HS-27A (cell line): ENCODE data around the gene CCNT1.
A peak's percentile ranks its signal among the peaks of the same experiment; 100 is the strongest.
"Not testable (repeated sequence)": the region's sequence is repeated elsewhere in the genome, so short reads cannot be mapped to it uniquely, and the experiment has no call there.

Experiments
- DNase-seq: peaks from one replicate; pipeline ENCODE4 v3.0.0-alpha.2; 2012; ENCODE audit warnings: low read depth, missing footprints

The CCNT1 gene

DNA sequence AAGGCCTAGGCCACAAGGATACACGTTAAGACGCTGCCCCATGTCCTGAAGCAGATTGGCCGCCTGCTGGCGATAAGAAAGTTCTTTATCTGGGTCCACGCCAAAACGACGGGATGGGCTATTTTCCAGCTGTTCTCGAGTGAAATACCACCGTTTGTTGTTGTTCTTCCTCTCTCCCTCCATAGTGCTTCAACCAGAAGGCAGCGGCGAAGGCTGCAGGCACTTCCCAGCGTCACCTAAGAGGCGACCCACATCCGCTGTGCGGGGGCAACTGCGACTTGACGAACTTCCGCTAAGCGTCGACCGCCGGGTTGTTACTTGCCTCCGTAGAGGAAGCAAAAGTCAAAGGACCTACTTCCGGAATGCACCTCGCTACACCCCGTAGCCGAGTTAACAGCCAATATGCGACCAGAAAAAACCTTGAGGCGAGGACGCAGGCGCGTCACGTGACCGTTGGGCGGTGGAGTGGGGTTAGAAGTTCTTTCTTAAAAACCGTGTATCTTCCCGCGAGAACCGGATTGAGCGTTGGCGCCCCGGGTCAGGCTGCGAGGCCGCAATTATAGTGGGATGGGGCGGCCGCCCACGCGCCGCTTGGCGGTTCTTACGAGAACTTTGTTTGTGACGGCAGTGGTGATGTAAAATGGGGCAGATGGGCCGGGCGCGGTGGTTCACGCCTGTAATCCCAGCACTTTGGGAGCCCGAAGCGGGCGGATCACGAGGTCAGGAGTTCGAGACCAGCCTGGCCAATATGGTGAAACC lies at the start of gene CCNT1:
Gene CCNT1, minus strand, starts transcription at position 215 of the 759 bp plus-strand sequence. Its CDS starts 32 bp downstream, at position 183.
- DNase-seq = peak; percentile 98

DNA sequence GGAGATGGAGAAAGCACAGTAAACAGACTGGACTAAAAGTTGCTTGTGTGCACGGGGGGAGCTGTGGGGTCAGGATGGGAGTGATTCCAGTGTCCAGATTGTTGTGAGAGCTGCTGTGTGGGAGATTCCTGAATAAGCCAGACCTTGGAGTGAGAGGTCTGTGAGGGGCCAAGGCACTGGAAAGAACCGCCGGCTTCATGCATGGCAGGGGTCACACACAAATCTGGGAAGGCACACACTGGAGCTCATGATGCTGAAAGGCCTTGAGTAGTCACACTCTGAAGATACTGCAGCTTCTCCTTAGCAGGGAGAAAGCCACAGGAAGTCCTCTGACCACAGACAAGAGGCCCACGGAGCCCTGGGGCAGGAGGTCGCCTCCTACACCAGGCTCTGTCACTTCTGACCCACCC lies 49.3 kb upstream of the CCNT1 start:
- DNase-seq = no peak

DNA sequence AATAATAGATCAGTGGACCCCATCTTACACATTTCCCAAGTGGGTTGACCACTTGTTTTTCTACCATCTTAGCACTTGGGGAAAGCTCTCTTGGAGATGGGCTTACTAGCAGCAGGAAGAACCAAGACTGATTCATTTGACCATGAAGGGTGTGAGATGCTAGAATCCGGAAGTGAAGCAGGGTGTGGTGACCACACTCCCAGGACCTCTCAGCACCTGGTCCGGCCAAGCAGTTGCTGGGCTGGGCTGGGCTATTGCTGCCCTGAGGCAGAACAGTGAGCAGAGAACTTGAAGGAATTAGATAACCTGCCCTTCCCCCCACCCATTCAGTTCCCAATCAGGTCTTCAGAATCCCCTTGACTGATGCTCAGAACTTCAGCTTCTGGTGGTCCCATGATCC lies 48.0 kb upstream of the CCNT1 start:
- no peak for DNase-seq

DNA sequence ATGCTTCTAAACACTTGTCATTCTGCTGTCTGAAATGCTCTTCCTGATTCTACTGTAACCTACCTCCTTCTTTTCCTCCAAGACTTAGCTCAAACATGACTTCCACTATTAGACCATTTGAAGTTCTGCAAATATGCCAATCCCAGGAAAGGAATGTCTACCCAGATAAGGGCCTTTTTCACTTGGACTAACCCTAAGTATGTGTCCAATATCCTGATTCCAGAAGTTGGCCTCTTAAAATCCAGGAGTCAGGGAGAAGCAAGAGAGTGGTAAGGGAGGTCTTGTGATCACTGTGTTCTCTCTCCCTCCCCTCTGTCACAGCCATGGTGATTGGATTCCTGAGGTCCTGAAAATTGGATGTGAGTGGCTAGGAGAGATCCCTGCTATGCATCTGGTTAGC lies 42.2 kb upstream of the CCNT1 start:
- no peak for DNase-seq

DNA sequence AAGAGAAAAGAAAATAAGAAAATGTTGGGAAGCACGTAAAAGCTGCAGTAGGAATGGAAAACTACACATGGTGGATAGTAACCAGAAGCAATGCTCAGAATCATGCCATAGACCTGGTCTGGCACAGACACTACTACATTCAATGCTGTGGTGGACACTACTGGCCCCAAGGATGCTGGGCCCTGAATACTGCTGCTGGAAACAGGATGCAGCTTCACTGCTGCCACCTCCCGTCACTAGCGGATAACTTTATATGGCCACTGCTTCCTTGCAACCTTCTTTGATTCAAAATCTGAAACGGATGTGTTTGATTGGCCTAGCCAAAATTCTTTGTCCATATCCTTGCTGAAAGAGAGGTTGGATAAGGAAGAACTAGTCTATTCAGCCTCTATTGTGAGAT lies 41.7 kb upstream of the CCNT1 start:
- DNase-seq = no peak

DNA sequence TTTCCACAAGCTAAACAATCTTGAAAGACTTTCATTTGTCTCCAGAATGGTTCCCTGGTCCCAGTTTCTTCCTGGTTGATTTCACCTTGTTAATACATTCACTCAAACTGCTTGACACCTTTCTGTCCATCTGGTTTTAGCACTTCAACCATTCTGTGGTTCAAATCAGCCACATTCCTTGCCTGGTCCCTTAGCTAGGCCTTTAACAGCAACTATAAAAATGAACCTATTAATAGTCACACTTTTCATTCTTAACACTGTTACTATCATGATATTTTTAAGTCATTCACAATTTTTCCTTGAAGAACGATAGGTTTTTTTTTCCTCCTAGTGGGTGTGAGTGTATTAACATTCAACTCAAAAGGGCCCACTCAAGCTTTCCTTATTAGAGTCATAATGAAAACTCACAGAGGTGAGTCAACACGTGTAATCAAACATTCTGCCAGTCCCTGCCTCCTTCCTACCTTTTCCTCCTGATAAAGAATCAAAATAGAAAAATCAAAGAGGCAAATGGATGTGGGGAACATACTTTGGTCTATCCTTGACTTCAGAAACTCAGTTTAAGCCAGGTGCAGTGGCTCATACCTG lies 34.4 kb upstream of the CCNT1 start:
- no peak for DNase-seq

DNA sequence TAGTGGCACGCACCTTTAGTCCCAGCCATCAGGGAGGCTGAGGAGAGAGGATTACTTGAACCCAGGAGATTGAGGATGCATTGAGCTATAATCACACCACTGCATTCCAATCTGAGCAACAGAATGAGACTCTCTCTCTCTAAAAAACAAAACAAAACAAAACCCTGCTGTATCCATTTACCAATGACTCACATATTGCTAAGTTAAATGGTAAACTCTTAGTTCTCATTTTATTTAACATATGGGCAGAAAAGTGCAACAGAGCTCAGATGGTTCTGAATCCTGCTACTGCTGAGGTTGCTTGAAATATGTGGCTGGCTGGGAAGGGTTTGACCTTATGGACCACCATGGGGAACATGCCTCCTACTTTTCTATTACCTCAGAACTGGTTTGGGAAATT lies 33.7 kb upstream of the CCNT1 start:
- DNase-seq = no peak

DNA sequence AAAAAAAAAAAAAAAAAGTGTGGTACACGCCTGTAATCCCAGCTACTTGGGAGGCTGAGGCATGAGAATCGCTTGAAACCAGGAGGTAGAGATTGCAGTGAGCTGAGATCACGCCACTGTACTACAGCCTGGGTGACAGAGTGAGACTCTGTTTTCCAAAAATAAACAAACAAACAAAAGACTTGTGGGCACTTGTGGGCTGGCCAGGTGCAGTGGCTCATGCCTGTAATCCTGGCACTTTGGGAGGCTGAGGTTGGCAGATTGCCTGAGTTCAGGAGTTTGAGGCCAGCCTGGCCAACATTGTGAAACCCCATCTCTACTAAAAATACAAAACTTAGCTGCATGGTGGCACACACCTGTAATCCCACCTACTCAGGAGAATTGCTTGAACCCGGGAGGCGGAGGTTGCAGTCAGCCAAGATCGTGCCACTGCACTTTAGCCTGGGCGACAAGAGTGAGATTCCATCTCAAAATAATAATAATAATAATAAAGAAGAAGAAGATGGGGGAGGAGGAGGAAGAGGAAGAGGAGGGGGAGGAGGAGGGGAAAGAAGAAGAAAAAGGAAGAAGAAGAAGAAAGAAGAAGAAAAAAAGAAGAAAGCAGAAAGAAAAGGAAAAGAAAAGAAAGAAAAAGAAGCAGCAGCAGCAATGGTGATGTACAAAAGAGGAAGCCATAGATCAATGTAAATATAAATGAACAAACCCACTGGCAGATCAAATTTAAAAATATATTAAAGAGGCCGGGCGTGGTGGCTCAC lies 27.9 kb upstream of the CCNT1 start:
- DNase-seq = no peak

DNA sequence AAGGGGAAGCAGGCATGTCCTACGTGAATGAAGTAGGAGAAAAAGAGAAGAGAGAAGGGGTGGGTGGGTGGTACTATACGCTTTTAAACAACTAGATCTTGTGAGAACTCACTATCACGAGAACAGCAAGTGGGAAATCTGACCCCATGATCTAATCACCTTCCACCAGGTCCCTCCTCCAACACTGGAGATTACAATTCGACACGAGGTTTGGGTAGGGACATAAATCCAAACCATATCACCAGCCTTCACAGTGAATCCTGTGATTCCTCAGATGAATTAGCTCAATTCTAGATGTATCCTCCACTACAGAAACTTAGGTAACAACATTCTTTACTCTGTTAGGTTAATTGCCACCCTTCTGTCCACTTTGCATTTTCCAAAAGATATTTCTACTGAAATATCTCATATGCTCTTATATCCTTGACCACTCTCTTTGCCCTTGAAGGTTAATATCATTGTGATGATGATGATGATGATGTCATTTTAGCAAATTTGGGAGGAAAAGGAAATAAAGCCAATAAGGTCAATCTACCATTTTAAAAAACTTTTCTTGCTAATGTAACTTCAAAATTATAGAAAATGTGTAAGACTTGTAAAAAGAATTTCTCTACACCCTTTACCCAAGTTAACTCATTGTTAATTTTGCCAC lies 23.2 kb upstream of the CCNT1 start:
- DNase-seq = no peak

DNA sequence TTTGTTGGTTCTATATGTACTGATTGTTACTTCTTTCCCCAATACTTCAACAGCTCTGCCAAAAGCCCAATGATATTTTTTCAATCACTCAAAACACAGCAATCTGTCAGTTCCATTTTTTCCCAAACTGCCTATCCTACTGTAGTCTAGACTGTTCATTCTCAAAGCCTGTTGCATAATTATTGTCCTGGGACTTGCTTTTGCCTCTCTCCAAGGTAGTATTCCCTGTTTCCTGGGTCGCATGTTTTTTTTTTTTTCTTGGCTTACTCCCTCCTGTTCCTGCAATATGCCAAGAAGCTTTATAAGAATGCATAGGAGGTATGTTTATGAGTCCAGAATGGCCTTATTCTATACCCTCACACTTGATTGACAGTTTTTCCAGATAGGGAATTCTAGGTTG lies 19.9 kb upstream of the CCNT1 start:
- DNase-seq = no peak

DNA sequence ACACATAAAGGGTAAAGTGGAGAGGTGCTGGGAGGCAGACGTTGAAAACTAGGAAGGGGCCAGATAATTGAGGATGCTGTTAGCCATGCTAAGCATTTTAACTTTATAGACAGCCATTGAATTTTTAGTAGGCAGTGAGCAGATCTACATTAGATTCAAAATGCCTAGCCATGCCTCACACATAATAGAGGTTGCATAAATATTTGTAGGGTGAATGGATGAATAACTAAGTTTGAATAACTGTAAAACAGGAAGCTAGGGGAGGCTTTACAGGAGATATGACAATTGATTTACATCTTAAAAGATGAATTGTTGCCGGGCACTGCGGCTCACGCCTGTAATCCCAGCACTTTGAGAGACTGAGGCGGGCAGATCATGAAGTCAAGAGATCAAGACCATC lies 12.3 kb upstream of the CCNT1 start:
- DNase-seq = no peak

DNA sequence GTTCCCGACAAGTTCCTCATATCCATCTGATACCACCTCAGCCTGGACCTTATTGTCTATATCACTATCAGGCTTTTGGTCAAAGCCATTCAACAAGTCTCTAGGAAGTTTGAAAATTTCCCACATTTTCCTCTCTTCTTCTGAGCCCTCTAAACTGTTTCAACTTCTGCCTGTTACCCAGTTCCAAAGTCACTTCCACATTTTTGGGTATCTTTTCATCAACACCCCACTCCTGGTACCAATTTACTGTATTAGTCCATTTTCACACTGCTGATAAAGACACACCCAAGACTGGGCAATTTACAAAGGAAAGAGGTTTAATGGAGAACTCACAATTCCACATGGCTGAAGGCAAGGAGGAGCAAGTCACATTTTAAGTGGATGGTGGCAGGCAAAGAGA lies 4.2 kb upstream of the CCNT1 start:
- DNase-seq = not testable (repeated sequence)

DNA sequence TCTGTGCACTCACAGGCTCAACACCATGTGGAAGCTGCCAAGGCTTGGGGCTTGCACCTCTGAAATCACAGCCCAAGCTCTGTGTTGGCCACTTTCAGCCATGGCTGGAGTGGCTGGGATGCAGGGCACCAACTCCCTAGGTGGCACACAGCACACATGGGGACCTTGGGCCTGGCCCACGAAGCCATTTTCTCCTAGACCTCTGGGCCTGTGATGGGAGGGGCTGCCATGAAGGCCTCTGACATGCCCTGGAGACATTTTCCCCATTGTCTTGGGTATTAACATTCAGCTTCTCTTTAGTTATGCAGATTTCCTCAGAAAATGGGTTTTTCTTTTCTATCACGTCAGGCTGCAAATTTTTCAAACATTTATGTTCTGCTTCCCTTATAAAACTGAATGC lies 3.7 kb upstream of the CCNT1 start:
- not testable (repeated sequence) for DNase-seq

DNA sequence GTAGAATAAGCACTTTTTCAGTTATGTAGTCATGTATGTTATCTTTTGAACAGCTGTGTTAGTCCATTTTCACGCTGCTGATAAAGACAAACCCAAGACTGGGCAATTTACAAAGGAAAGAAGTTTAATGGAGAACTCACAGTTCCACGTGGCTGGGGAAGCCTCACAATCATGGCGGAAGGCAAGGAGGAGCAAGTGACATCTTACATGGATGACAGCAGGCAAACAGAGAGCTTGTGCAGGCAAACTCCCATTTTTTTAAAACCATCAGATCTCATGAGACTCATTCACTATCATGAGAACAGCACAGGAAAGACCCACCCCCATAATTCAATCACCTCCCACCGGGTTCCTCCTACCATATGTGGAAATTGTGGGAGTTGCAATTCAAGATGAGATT lies 2.5 kb upstream of the CCNT1 start:
- not testable (repeated sequence) for DNase-seq

DNA sequence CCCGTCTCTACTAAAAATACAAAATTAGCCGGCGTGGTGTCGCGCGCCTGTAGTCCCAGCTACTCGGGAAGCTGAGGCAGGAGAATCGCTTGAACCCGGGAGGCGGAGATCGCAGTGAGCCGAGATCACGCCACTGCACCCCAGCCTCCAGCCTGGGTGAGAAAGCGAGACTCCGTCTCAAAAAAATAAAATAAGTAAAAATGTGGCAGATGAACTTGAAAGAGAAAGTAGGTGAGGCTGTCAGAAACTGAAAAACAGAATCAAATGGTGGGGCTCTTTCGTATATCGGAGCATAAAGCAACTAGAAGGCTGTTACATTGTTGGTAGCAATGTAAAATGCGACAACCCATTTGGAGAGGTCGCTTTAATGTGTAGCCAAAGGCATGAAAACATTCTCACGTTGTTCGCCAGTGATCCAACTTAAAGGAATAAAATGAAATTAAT lies 767 bp upstream of the CCNT1 start:
- no peak for DNase-seq

DNA sequence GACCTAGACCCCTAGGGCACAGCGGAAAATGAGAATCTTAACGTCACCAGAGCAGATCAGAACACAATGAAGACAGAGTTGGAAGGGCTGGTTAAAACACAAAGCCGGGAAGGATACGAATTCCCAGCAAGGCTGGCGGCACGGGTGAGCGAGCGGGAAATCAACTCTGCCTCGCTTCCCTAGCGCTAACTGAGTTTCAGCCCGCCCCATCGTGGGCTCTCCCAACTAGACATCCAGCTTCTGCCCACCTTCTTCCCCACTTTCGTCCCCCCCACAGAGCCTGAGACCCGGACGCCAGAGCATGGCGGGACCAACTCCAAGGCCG lies 377 bp downstream of the CCNT1 start:
- no peak for DNase-seq

DNA sequence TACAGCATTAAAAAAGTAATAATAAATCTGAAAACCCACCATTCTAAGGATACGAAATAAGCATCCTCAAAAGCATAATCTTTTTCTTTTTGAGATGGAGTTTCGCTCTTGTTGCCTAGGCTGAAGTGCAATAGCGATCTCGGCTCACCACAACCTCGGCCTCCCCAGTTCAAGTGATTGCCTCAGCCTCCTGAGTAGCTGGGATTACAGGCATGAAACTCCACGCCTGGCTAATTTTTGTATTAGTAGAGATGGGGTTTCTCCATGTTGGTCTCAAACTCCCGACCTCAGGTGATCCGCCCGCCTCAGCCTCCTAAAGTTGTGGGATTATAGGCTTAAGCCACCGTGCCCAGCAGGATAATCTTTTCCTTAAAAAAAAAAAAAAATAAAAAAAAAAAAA lies 4.3 kb downstream of the CCNT1 start:
- DNase-seq = no peak

DNA sequence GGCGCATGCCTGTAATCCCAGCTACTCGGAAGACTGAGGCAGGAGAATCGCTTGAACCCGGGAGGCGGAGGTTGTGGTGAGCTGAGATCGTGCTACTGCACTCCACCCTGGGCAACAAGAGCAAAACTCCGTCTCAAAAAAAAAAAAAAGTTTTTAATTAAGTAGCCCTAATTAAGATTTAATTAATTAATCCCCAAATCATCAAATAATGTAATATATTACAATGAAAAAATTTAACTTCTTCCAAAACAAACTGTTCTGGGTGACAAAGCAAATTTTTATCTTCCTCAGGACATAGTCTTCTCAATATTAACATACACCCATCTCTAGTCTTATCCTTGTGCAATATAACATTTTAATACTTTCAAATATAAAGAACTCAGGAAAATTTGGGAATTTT lies 17.7 kb downstream of the CCNT1 start:
- not testable (repeated sequence) for DNase-seq

DNA sequence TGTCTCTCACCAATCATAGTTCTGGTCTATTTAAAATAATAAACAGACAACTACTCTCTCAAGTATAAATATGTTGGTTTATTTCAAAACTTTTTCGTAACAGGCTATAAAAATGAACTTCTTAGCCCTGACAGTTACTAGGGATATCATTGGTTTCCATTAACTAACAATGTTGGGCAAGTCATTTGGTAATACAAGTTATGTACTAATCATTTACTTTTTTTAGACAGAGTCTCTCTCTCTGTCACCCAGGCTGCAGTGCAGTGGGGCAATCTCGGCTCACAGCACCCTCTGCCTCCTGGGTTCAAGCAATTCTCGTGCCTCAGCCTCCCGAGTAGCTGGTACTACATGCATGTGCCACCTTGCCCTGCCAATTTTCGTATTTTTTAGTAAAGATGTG lies 19.9 kb downstream of the CCNT1 start:
- DNase-seq = no peak

DNA sequence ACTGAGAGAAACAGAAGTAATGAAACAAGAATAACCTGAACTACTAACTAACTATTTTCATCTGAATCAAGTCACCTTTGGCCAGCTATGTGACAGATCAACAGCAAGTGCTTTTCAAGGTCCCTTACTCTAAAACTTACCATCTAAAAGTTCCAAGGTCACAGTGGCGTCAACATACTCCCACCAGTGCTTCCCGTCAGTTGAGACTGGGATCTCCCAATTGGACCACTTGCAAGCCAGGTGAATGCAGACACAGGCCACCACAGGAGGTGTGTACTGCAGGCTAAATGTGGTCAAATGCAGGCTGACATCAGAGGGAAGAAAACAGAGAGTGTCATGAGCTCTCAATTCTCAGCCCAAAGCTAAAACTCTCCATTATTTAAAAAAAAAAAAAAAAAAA lies 20.6 kb downstream of the CCNT1 start:
- DNase-seq = no peak

DNA sequence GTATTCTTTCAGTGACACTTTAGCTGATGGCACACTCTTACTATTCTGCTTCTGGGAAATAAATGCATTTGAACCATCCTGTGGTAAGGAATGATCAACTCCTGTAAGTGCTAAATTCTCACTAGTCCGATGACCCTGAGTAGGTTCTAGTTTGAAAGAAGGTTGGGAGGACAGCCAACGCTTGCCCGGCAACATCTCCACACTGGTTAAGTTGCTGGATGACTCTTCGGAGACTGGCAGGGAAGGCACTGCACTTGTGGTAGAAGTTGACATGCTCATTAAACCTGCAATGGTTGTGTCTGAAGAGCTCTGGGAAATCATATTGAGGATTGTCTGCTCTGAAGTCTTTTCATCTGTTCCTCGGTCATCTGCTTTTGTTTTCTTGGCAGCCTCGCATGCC lies 22.5 kb downstream of the CCNT1 start:
- no peak for DNase-seq

DNA sequence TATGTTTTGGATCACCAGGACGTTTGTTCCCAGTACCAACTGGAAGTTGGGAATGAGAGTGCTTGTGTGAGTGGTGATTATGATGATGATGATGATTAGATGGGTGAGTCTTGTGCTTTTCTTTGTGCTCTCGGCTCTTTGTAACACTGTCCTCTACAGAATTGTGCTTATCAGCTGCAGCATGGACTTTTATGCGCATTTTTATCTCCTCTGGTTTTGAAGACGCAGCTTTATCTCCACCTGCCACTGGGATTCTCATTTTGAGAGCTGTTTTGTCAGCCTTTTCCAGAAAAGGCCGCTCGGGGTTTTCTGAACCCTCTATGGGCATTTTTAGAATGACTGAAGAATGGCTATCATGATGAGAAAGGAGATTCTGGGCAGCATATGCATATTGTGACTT lies 22.9 kb downstream of the CCNT1 start:
- no peak for DNase-seq
